CD4-positive, alpha-beta T cell (primary cell): ENCODE results near the gene KIF26B. TPM values are rescaled to one million over a fixed set of nuclear protein-coding genes. Genes with fewer than 3 reads are reported as not detected.

Experiments used
- ATAC-seq: fragments of 200-7000 bp; cut with Tn5 transposase; one replicate; pipeline ENCODE4 v1.10.0; 2022; ENCODE audit warnings: mild to moderate bottlenecking; ENCODE audit not compliant: poor library complexity
- CTCF ChIA-PET: fragments of 350-600 bp; sonication (Branson Sonifier 250); formaldehyde crosslinking; loops from one replicate; lab custom pipeline; 2021; ENCODE audit warnings: antibody characterized with exemption, inconsistent platforms; lab: Charles Lee
- POLR2A ChIA-PET: fragments of 350-600 bp; sonication (Branson Sonifier 250); formaldehyde crosslinking; loops from one replicate; lab custom pipeline; 2021; ENCODE audit warnings: antibody characterized with exemption, inconsistent platforms; lab: Charles Lee
- DNase-seq, 14 experiments: peaks; one replicate each; pipeline ENCODE4 v3.0.0-alpha.2; 2013 to 2020; ENCODE audit warnings: mixed read lengths in 2 of 14
- H3K27ac ChIP-seq, 2 donors: one replicate each; pipeline versions ENCODE4 v1.5.1 to v1.7.0; 2013; ENCODE audit warnings: low read length in 2 of 2, low read depth in 1 of 2, mild to moderate bottlenecking in 1 of 2
- H3K27me3 ChIP-seq, 2 experiments: 1 replicate in 1 of 2; 2 replicates in 1 of 2; pipeline versions ENCODE4 v1.6.1 to v1.7.0; 2013; ENCODE audit warnings: low read length in 2 of 2, control low read depth in 1 of 2, mild to moderate bottlenecking in 1 of 2, moderate library complexity in 1 of 2; ENCODE audit not compliant: insufficient read depth in 2 of 2, control insufficient read depth in 1 of 2
- H3K36me3 ChIP-seq: one replicate; pipeline ENCODE4 v1.6.1; 2013; ENCODE audit warnings: low read length, control low read depth; ENCODE audit not compliant: insufficient read depth
- H3K4me1 ChIP-seq: one replicate; pipeline ENCODE4 v1.6.1; 2013; ENCODE audit warnings: low read length, control low read depth; ENCODE audit not compliant: insufficient read depth
- H3K4me3 ChIP-seq: one replicate; pipeline ENCODE4 v1.5.1; 2013; ENCODE audit warnings: mild to moderate bottlenecking, low read length, moderate library complexity
- H3K9me3 ChIP-seq, 2 experiments: 1 replicate in 1 of 2; 2 replicates in 1 of 2; pipeline versions ENCODE4 v1.6.1 to v1.7.0; 2013; ENCODE audit warnings: low read length in 2 of 2, mild to moderate bottlenecking in 2 of 2, control low read depth in 1 of 2, moderate library complexity in 1 of 2; ENCODE audit not compliant: control insufficient read depth in 1 of 2, insufficient read depth in 1 of 2
- H3K27ac Mint-ChIP-seq: one replicate; pipeline ENCODE4 v1.8.0; 2020; ENCODE audit warnings: mixed read lengths
- H3K27me3 Mint-ChIP-seq: one replicate; pipeline ENCODE4 v1.8.0; 2021; ENCODE audit warnings: mixed read lengths
- H3K36me3 Mint-ChIP-seq: one replicate; pipeline ENCODE4 v1.8.0; 2021; ENCODE audit warnings: low read depth, mixed read lengths
- H3K4me1 Mint-ChIP-seq: one replicate; pipeline ENCODE4 v1.8.0; 2021; ENCODE audit warnings: low read depth, mixed read lengths
- H3K4me3 Mint-ChIP-seq: one replicate; pipeline ENCODE4 v1.8.0; 2020; ENCODE audit warnings: mild to moderate bottlenecking, mixed read lengths
- H3K9me3 Mint-ChIP-seq: one replicate; pipeline ENCODE4 v1.8.0; 2020; ENCODE audit warnings: mixed read lengths
- intact Hi-C, 2 experiments: fragments of 100-400 bp; cut with DNase I in 1 of 2; cut with micrococcal nuclease in 1 of 2; formaldehyde crosslinking; loops; one replicate each; pipeline versions ENCODE4 v1.15.1 to v1.9.0; 2023 to 2025; cut with DNase I, micrococcal nuclease
- total RNA-seq, 174 experiments: library from RNA in 2 of 174; stranded (reverse) in 2 of 174; gene quantifications; one replicate each; pipeline ENCODE4 v1.2.3 and lab custom pipeline; 2021 to 2026
- TF ChIP-seq, protein P1 (sequence below): fragments of 200-600 bp; IDR thresholded peaks from one replicate; pipeline ENCODE4 v1.8.0; 2022; ENCODE audit warnings: antibody characterized with exemption, mild to moderate bottlenecking

Gene KIF26B
- total RNA-seq, 2 experiments from 2014 or later = 0.03 TPM; not detected in 1

DNA sequence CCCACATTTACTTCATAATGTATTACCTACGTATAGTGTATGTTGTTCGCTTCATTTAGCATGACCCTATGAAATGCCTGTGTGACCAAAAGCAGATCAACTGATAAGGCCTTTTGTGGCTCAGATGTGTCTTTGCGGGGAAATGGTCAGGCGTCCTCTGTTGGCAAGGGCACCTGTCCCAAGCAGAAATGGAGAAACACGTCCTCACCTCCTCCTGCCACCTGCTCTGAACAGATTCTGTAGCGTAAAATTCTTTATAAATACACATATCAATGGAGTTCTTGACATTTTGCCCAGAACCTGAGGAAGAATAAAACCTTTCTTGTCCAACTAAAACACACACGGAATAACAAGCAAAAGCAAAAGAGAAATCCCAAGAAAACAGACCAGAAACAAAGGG, 417.9 kb downstream of the KIF26B start:
- H3K36me3 ChIP-seq = no peaks in the 10 kb centered on the region
- POLR2A ChIA-PET = no interaction called here
- H3K27me3 ChIP-seq = peaks cover 0 to 2% of the 10 kb centered on the region in 2 experiments
- Mint-ChIP-seq H3K27me3 (peaks cover 5% of the 10 kb centered on the region), H3K4me3 (no peak overlapping the region), H3K4me1 (no peaks in the 10 kb centered on the region), H3K27ac (no peak overlapping the region), H3K36me3 (no peaks in the 10 kb centered on the region), H3K9me3 (no peaks in the 10 kb centered on the region)
- no peak for ATAC-seq
- H3K4me3 ChIP-seq = no peak overlapping the region
- TF ChIP-seq, protein P1, sequence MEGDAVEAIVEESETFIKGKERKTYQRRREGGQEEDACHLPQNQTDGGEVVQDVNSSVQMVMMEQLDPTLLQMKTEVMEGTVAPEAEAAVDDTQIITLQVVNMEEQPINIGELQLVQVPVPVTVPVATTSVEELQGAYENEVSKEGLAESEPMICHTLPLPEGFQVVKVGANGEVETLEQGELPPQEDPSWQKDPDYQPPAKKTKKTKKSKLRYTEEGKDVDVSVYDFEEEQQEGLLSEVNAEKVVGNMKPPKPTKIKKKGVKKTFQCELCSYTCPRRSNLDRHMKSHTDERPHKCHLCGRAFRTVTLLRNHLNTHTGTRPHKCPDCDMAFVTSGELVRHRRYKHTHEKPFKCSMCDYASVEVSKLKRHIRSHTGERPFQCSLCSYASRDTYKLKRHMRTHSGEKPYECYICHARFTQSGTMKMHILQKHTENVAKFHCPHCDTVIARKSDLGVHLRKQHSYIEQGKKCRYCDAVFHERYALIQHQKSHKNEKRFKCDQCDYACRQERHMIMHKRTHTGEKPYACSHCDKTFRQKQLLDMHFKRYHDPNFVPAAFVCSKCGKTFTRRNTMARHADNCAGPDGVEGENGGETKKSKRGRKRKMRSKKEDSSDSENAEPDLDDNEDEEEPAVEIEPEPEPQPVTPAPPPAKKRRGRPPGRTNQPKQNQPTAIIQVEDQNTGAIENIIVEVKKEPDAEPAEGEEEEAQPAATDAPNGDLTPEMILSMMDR = no peak
- no peaks in the 10 kb centered on the region for H3K4me1 ChIP-seq
- DNase-seq = no peak
- CTCF ChIA-PET = no interaction called here
- no peak overlapping the region for H3K27ac ChIP-seq
- no peaks in the 10 kb centered on the region for H3K9me3 ChIP-seq
- intact Hi-C loops = no loop called here

DNA sequence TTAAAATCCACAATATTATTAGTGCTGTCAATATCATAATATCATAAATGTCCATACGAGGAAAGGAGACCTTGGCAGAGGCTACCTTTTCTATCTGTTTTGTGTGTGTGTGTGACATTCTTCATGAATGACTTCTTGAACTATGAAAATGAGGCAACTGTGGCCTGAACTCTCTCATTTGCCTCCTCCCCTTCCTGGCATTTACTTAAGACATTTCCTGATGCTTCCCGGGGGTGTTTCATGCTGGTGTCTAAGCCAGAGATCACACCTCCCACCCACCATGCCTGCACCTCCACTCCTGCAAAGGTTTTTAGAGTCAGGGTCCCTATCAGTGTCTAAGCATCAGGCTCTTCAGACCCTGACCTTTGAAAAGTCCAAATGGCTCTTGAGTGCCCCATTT, 420.9 kb downstream of the KIF26B start:
- Mint-ChIP-seq H3K4me3 (no peak overlapping the region), H3K4me1 (no peaks in the 10 kb centered on the region), H3K36me3 (no peaks in the 10 kb centered on the region), H3K27ac (no peak overlapping the region), H3K9me3 (no peaks in the 10 kb centered on the region), H3K27me3 (peaks cover 5% of the 10 kb centered on the region)
- TF ChIP-seq, protein P1 = no peak
- Histone ChIP-seq H3K9me3 (peaks cover 0 to 3% of the 10 kb centered on the region in 2 experiments), H3K4me3 (no peak overlapping the region), H3K36me3 (no peaks in the 10 kb centered on the region), H3K27ac (no peak overlapping the region), H3K4me1 (no peaks in the 10 kb centered on the region), H3K27me3 (peaks cover 0 to 2% of the 10 kb centered on the region in 2 experiments)
- no peak for ATAC-seq
- CTCF ChIA-PET = no interaction called here
- intact Hi-C loops = no loop called here
- no peak for DNase-seq
- POLR2A ChIA-PET = no interaction called here

DNA sequence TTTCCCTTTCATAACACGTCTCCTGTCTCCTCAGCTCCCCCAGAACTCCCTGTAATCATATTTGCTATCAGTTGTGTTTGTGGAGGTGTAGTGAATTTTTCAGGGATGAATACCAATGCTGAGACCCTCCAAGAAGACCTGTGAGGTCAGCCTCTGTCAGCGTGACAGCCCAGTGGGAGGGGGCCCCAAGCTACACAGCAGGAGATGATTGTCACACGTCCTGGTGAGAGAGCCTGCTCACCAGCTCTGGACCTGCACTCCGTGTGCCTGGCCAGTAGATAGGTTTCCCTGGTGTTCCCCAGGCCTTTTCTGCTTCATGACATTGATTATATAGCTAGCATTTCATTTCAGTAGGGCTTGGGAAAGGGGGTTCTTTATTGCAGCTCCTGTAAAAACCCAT, 421.5 kb downstream of the KIF26B start:
- intact Hi-C loops = no loop called here
- peaks cover 0 to 3% of the 10 kb centered on the region in 2 experiments for H3K9me3 ChIP-seq
- Mint-ChIP-seq H3K27ac (no peak overlapping the region), H3K4me3 (no peak overlapping the region), H3K36me3 (no peaks in the 10 kb centered on the region), H3K9me3 (no peaks in the 10 kb centered on the region), H3K4me1 (no peaks in the 10 kb centered on the region), H3K27me3 (peaks cover 5% of the 10 kb centered on the region)
- CTCF ChIA-PET = no interaction called here
- no peak for DNase-seq
- H3K36me3 ChIP-seq = no peaks in the 10 kb centered on the region
- TF ChIP-seq, protein P1 = no peak
- H3K27ac ChIP-seq = no peak overlapping the region
- H3K4me3 ChIP-seq = no peak overlapping the region
- ATAC-seq = no peak
- H3K27me3 ChIP-seq = peaks cover 0 to 2% of the 10 kb centered on the region in 2 experiments
- POLR2A ChIA-PET = no interaction called here
- no peaks in the 10 kb centered on the region for H3K4me1 ChIP-seq
